WERI-Rb-1 (cell line): Measurements from ENCODE around the gene TMEM258.

Experiments
- DNase-seq: peaks from one replicate; pipeline ENCODE4 v3.0.0-alpha.2; 2020
- H3K27ac ChIP-seq: fragments of 250-450 bp; sonication (Bioruptor Pico); 2 replicates; pipeline ENCODE4 v1.5.1; 2020; ENCODE audit warnings: mild to moderate bottlenecking, moderate library complexity
- H3K27me3 ChIP-seq: fragments of 250-450 bp; sonication (Bioruptor Pico); 2 replicates; pipeline ENCODE4 v1.5.1; 2021; ENCODE audit warnings: mild to moderate bottlenecking, low read depth, moderate library complexity; ENCODE audit not compliant: insufficient read depth, severe bottlenecking
- H3K36me3 ChIP-seq: fragments of 250-450 bp; sonication (Bioruptor Pico); 2 replicates; pipeline ENCODE4 v1.5.1; 2020; ENCODE audit warnings: mild to moderate bottlenecking, moderate library complexity
- H3K4me3 ChIP-seq: 2 replicates; pipeline ENCODE4 v1.5.1; 2011; ENCODE audit warnings: low read depth, mild to moderate bottlenecking, control low read depth, low read length
- H3K9me3 ChIP-seq: fragments of 250-450 bp; sonication (Bioruptor Pico); 2 replicates; pipeline ENCODE4 v1.5.1; 2021; ENCODE audit warnings: mild to moderate bottlenecking, moderate library complexity; ENCODE audit not compliant: severe bottlenecking
- CTCF ChIP-seq: IDR thresholded peaks from 2 replicates; pipeline ENCODE4 v1.5.1; 2011; ENCODE audit warnings: low read depth, mild to moderate bottlenecking, control low read depth, inconsistent platforms, low read length

The TMEM258 gene

GRCh38 chr11:61762223-61762615 lies 30.2 kb downstream of the TMEM258 start:
- Histone ChIP-seq H3K27ac (no peak overlapping the region; the same call in 1 of the 2 replicates), H3K4me3 (no peak overlapping the region), H3K36me3 (no peaks in the 10 kb centered on the region), H3K27me3 (no peaks in the 10 kb centered on the region), H3K9me3 (no peaks in the 10 kb centered on the region)
- TF ChIP-seq CTCF = no peak
- DNase-seq = no peak

GRCh38 chr11:61761440-61762222 lies 30.8 kb downstream of the TMEM258 start:
- H3K27ac ChIP-seq = no peak overlapping the region; the same call in 1 of the 2 replicates
- no peak for TF ChIP-seq CTCF
- H3K36me3 ChIP-seq = no peaks in the 10 kb centered on the region
- H3K27me3 ChIP-seq = no peaks in the 10 kb centered on the region
- H3K4me3 ChIP-seq = no peak overlapping the region
- DNase-seq = no peak
- no peaks in the 10 kb centered on the region for H3K9me3 ChIP-seq

- no peak overlapping the region for H3K27ac ChIP-seq
- H3K36me3 ChIP-seq = no peaks in the 10 kb centered on the region
- H3K27me3 ChIP-seq = no peaks in the 10 kb centered on the region
- no peak overlapping the region for H3K4me3 ChIP-seq
- TF ChIP-seq CTCF = no peak
- no peaks in the 10 kb centered on the region for H3K9me3 ChIP-seq
- DNase-seq = no peak
These were observed 31.5 kb downstream of the TMEM258 start for GRCh38 chr11:61760946-61761345.

- Histone ChIP-seq H3K27ac (no peak overlapping the region), H3K27me3 (peaks cover 4% of the 10 kb centered on the region), H3K36me3 (no peaks in the 10 kb centered on the region), H3K4me3 (no peak overlapping the region), H3K9me3 (no peaks in the 10 kb centered on the region)
- TF ChIP-seq CTCF = no peak
- DNase-seq = no peak
These were observed 35.1 kb downstream of the TMEM258 start for GRCh38 chr11:61757213-61757862.

GRCh38 chr11:61756452-61757212 lies 35.8 kb downstream of the TMEM258 start:
- H3K4me3 ChIP-seq = no peak overlapping the region
- no peak for DNase-seq
- peaks cover 4% of the 10 kb centered on the region for H3K27me3 ChIP-seq
- no peak overlapping the region for H3K27ac ChIP-seq
- no peaks in the 10 kb centered on the region for H3K9me3 ChIP-seq
- no peak for TF ChIP-seq CTCF
- H3K36me3 ChIP-seq = no peaks in the 10 kb centered on the region
